Stimulated activated naive CD4-positive, alpha-beta T cell (primary cell): ENCODE data around the gene IFTAP.
"Not testable (repeated sequence)": the region's sequence is repeated elsewhere in the genome, so short reads cannot be mapped to it uniquely, and the experiment has no call there.

ENCODE experiments used
- DNase-seq, 6 experiments: peaks; one replicate each; lab custom pipeline; 2025; lab: John Stamatoyannopoulos, UW

IFTAP gene

GRCh38 chr11:36594316-36594989 lies at the start of gene IFTAP:
Gene IFTAP (plus strand): TSS chr11:36594502. CDS start chr11:36610104, 15,602 bp downstream.
- DNase-seq = peak in 4 of 6 experiments; percentile 4 to 46 (median 22)

DNA sequence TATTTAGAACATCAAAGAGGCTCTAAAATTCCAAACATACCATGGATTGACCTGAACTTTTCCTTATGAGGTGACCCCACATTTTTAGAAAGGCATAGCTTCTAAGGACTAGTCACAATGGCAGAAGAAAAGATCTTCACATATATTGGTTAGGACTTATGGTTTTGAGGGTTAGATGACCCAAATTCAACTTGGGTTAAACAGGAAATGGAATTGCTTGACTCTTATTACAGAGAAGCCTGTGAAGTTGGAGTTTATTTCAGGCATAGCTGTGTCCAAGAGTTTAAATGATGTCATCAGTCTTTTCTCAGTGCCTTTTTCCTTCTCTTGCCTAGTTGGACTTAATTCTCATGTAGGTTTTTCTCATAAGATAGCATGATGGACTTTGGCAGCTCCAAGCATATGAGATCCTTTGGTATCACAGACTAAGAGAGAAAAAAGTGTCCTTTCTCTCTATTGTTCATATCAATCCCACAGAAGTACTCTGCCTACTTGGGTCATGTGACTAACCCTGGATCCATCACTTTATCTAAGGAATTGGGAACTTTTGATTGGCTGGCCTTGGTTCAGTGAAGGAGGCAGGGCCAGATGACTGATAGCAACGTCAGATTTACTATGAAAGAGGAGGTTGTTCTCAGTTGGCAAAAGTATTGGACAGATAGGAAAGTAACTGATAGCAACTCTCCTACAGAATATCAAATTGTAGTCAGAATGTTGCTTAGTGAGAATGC lies 43.8 kb upstream of the IFTAP start:
- no peak for DNase-seq

GRCh38 chr11:36557390-36557789 lies 36.9 kb upstream of the IFTAP start:
- DNase-seq = not testable (repeated sequence)

DNA sequence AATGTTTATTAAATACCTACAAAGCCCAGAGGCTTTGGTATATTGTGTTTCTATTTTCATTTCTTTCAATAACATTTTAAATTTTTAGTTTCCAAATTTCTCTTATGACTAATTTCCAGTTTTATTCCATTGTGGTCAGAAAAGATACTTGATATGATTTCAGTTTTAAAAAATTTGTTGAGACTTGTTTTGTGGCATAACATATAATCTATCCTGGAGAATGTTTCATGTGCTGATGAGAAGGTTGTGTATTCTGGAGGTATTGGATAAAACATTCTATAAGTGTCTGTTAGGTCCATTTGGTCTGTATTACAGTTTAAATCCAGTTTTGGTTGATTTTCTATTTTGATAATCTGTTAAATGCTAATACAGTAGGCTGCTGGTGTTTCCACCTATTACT lies 36.3 kb upstream of the IFTAP start:
- DNase-seq = no peak

- no peak for DNase-seq
These were observed 35.5 kb upstream of the IFTAP start for GRCh38 chr11:36558571-36559413.

DNA sequence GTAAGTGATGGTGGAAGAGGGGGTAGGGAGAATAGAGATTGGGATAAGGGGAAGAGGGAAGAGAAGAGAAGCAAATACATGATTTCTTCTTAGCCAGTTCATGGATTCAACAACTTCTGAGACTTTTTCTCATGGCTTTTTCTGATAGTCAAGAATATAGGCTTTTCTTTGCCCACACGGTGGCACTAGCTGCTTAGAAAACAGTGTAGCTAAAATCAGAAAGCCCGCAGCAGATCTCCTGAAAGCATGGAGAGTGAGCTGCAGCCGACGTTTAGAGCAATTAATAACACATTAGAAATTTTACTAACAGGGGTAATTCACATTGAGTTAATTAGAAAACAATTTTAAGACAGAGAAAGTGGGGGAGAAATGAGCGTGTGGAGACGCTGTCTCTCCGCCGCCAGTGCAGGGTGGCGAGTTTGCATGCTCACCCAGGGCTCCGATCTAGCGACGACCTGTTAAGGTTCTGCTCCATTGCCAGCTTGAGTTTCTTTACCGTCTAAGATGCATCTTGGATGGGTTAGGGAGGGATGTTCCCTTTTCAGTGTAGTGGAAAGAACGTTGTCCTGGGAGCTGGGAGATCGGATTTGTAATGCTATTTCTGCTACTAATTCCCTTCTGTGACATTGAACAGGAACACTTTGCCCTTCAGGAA lies 29.8 kb upstream of the IFTAP start:
- DNase-seq = peak in 5 of 6 experiments; percentile 5 to 45 (median 24)

GRCh38 chr11:36565031-36565610 lies 29.2 kb upstream of the IFTAP start:
- no peak for DNase-seq

GRCh38 chr11:36566407-36567053 lies 27.8 kb upstream of the IFTAP start:
- DNase-seq = no peak

DNA sequence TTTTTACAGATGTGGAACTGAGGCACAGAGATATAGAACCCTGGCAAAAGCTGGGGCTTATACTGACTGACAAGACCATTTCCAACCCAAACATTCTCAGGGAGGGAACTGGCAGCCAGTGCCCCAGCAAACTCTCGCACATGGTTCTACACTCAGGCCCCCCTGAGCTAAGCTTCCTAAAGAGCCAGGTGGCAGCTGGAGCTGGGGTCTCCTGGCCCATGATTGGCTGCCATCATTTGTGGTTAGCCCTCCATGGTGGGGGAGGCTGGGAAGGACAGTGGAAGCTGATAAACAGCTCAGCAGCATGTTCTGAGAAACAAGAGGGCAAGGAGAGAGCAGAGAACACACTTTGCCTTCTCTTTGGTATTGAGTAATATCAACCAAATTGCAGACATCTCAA lies 26.6 kb upstream of the IFTAP start, which contains the start of gene RAG1:
Gene RAG1 (plus strand): TSS at position 314 of the 400 bp plus-strand sequence. CDS start 5,298 bp downstream, outside the sequence.
- no peak for DNase-seq

DNA sequence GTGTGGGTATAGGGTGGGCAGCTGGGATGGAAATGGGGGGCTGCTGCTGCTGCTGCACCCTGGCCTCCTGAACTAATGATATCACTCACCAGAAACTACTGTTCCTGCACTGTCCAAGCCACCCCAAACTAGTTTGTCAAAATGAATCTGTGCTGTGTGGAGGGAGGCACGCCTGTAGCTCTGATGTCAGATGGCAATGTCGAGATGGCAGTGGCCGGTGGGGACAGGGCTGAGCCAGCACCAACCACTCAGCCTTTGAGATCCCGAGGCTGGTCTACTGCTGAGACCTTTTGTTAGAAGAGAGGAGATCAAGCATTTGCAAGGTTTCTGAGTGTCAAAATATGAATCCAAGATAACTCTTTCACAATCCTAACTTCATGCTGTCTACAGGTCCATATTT lies 25.2 kb upstream of the IFTAP start:
- DNase-seq = no peak

DNA sequence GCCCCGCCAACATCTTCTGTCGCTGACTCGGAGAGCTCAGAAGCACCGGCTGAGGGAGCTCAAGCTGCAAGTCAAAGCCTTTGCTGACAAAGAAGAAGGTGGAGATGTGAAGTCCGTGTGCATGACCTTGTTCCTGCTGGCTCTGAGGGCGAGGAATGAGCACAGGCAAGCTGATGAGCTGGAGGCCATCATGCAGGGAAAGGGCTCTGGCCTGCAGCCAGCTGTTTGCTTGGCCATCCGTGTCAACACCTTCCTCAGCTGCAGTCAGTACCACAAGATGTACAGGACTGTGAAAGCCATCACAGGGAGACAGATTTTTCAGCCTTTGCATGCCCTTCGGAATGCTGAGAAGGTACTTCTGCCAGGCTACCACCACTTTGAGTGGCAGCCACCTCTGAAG lies 19.8 kb upstream of the IFTAP start:
- DNase-seq = no peak

DNA sequence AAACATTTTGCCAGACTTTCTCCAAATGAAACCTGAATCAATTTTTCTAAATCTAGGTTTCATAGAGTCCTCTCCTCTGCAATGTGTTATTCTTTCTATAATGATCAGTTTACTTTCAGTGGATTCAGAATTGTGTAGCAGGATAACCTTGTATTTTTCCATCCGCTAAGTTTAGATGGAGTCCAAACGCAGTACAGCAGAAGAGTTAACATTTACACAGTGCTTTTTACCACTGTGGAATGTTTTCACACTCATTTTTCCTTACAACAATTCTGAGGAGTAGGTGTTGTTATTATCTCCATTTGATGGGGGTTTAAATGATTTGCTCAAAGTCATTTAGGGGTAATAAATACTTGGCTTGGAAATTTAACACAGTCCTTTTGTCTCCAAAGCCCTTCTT lies 16.9 kb upstream of the IFTAP start:
- DNase-seq = no peak

GRCh38 chr11:36577859-36578258 lies 16.4 kb upstream of the IFTAP start:
- no peak for DNase-seq

- no peak for DNase-seq
These were observed 15.8 kb upstream of the IFTAP start for GRCh38 chr11:36578458-36578857.

DNA sequence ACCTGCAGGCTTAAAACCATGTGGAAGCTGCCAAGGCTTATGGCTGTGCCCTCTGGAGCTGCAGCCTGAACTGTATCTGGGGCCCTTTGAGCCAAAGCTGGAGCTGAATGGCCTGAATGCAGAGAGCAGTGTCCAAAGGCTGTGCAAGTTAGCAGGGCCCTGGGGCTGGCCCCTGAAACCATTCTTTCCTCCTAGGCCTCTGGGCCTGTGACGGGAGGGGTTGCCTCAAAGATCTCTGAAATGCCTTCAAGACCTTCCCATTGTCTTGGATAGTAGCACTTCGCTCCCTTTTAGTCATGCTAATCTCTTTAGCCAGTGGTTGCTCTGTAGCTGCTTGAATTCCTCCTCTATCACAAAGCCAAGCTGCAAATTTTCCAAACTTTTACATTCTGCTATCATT lies 12.8 kb upstream of the IFTAP start:
- DNase-seq = no peak

GRCh38 chr11:36583667-36584066 lies 10.6 kb upstream of the IFTAP start:
- no peak for DNase-seq

GRCh38 chr11:36586543-36586942 lies 7.8 kb upstream of the IFTAP start:
- DNase-seq = no peak

DNA sequence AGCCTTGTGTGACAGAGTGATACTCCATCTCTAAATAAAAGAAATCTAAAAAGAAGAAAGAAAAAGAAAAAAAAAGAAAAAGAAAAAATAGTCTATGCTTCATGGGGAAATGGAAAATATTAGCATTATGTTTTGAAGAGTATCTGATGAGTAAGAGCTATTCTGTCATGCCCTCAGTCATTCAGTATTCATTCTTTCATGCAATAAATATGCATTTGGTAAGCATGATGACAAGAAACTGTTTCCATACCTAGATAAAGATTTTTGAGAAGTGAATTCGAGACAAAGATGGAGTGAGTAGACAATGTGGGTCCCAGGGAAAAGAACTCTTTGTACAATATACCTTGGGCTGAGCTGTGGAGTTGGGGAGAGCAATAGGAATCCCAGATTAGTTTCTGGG lies 6.2 kb upstream of the IFTAP start:
- no peak for DNase-seq

GRCh38 chr11:36590513-36590912 lies 3.8 kb upstream of the IFTAP start:
- no peak for DNase-seq

GRCh38 chr11:36591433-36591832 lies 2.9 kb upstream of the IFTAP start:
- DNase-seq = no peak

DNA sequence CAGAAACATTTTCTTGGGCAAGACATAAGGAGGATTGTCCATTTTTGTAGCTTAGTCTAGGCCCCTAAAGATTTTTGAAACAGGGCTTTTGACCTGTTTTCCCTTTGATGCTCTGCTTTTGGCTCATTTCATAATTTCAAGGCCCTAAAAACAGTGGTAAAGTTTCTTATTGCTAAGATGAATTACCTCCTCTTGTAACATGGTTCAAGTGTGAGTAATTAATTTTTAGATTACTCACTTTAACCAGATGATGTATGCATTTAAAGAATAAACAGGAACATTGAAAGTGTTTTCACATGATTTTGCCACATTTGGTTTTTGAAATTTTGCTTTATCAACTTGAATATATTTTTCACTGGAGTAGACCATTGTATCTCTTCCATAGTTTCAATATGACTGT lies 2.6 kb downstream of the IFTAP start:
- no peak for DNase-seq
